Activated CD4-positive, alpha-beta T cell treated with anti-CD3 and anti-CD28 coated beads, Interleukin-2, amount 50 U/mL, for 16 hours (primary cell): ENCODE results near the gene TBCK.

Source experiments
- DNase-seq: peaks from one replicate; pipeline ENCODE4 v3.0.0-alpha.2; 2020

TBCK gene

GRCh38 chr4:106320235-106320634, 4.2 kb upstream of the TBCK start:
- no peak for DNase-seq

- peak; percentile 51 for DNase-seq
Observed at GRCh38 chr4:106318511-106318910, 2.5 kb upstream of the TBCK start.

- DNase-seq: no peak
Observed at GRCh38 chr4:106317815-106318214, 1.8 kb upstream of the TBCK start.

- no peak for DNase-seq
Observed at GRCh38 chr4:106316773-106317409, 882 bp upstream of the TBCK start.

- DNase-seq: peak; percentile 49
Observed at GRCh38 chr4:106315476-106315967, 487 bp downstream of the TBCK start.

GRCh38 chr4:106314960-106315359, 1.0 kb downstream of the TBCK start:
- DNase-seq: no peak

- DNase-seq: no peak
Observed at GRCh38 chr4:106312997-106313522, 2.9 kb downstream of the TBCK start.

- DNase-seq: no peak
Observed at GRCh38 chr4:106312377-106312776, 3.6 kb downstream of the TBCK start.

- no peak for DNase-seq
Observed at GRCh38 chr4:106306561-106306960, 9.4 kb downstream of the TBCK start.

- no peak for DNase-seq
Observed at GRCh38 chr4:106305435-106306055, 10.5 kb downstream of the TBCK start.

- DNase-seq: no peak
Observed at GRCh38 chr4:106304632-106305031, 11.4 kb downstream of the TBCK start.

GRCh38 chr4:106303548-106304281, 12.3 kb downstream of the TBCK start:
- no peak for DNase-seq

GRCh38 chr4:106302062-106302438, 14.0 kb downstream of the TBCK start:
- no peak for DNase-seq

- no peak for DNase-seq
Observed at GRCh38 chr4:106301393-106302061, 14.5 kb downstream of the TBCK start.

- no peak for DNase-seq
Observed at GRCh38 chr4:106299977-106300376, 16.0 kb downstream of the TBCK start.

GRCh38 chr4:106297245-106298035, 18.6 kb downstream of the TBCK start:
- no peak for DNase-seq

- no peak for DNase-seq
Observed at GRCh38 chr4:106294062-106294461, 21.9 kb downstream of the TBCK start.

- DNase-seq: no peak
Observed at GRCh38 chr4:106291678-106292077, 24.3 kb downstream of the TBCK start.

GRCh38 chr4:106289737-106290136, 26.3 kb downstream of the TBCK start:
- DNase-seq: no peak

- no peak for DNase-seq
Observed at GRCh38 chr4:106287353-106287969, 28.5 kb downstream of the TBCK start.

- no peak for DNase-seq
Observed at GRCh38 chr4:106286611-106287010, 29.4 kb downstream of the TBCK start.

GRCh38 chr4:106284227-106284626, 31.8 kb downstream of the TBCK start:
- no peak for DNase-seq
